Right ventricle myocardium superior (tissue), 1 donor: ENCODE results near the gene FHIP1A. TPM values are rescaled to one million over a fixed set of nuclear protein-coding genes. Genes with fewer than 3 reads are reported as not detected.

Source experiments
- ATAC-seq: fragments of 200-7000 bp; cut with Tn5 transposase; one replicate; pipeline ENCODE4 v1.9.1; 2020; ENCODE audit warnings: mild to moderate bottlenecking; ENCODE audit not compliant: poor library complexity
- DNase-seq: peaks from one replicate; pipeline ENCODE4 v3.0.0-alpha.2; 2020
- intact Hi-C: fragments of 100-400 bp; cut with DNase I; formaldehyde crosslinking; loops from one replicate; pipeline ENCODE4 v1.11.2; 2022
- total RNA-seq: library from RNA; stranded (reverse); fragmentation: NEBNext Ultra II Directional; extraction: Animal tissue kit (Norgen Biotek cat#: 25700); gene quantifications from one replicate; pipeline ENCODE4 v1.2.1, GENCODE V29; 2021
- donor health status: DM: no; HTN: yes; CAD: no; lungs with severe emphysema.

FHIP1A gene
- total RNA-seq, 1 donor from 2014 or later = 16.8 TPM

GRCh38 chr4:151439320-151439719 is 30.3 kb downstream of the FHIP1A start:
- no peak for ATAC-seq
- intact Hi-C loops = no loop called here

GRCh38 chr4:151442002-151442401 is 33.0 kb downstream of the FHIP1A start:
- ATAC-seq (no peak), DNase-seq (no peak)
- intact Hi-C loops = no loop called here

More at GRCh38 chr4:151439320-151439719, 30.3 kb downstream of the FHIP1A start:
- DNase-seq = no peak

GRCh38 chr4:151443247-151443646 is 34.3 kb downstream of the FHIP1A start:
- ATAC-seq (no peak), DNase-seq (no peak)
- intact Hi-C loops = no loop called here

GRCh38 chr4:151443752-151444151 is 34.8 kb downstream of the FHIP1A start:
- ATAC-seq = no peak
- intact Hi-C loops = no loop called here
- no peak for DNase-seq

- no peak for DNase-seq
- intact Hi-C loops = no loop called here
- ATAC-seq = no peak
Measured at GRCh38 chr4:151446208-151446607, 37.2 kb downstream of the FHIP1A start.

- DNase-seq = no peak
- no peak for ATAC-seq
- intact Hi-C loops = no loop called here
Measured at GRCh38 chr4:151454513-151454912, 45.5 kb downstream of the FHIP1A start.

- DNase-seq (no peak), ATAC-seq (no peak)
- intact Hi-C loops = no loop called here
Measured at GRCh38 chr4:151455212-151455611, 46.2 kb downstream of the FHIP1A start.

- DNase-seq (no peak), ATAC-seq (no peak)
- intact Hi-C loops = no loop called here
Measured at GRCh38 chr4:151458148-151458547, 49.2 kb downstream of the FHIP1A start.

Other genes starting within 250 kb of the FHIP1A start
- gene PRSS48, start 132.0 kb upstream of the FHIP1A start, total RNA-seq = not detected
- 96.7 TPM for gene SH3D19, start 83.6 kb upstream of the FHIP1A start, total RNA-seq